ENCODE results near the gene ZNF469. TPM values are rescaled to one million over a fixed set of nuclear protein-coding genes. Genes with fewer than 3 reads are reported as not detected.
A peak's percentile ranks its signal among the peaks of the same experiment; 100 is the strongest.

Gene ZNF469
- 10 to 100 TPM in 1 of 4 donors, 1 to 10 TPM in 1, under 1 TPM in 2; 0.74 to 10.9 (median 0.93) TPM for total RNA-seq

- ATAC-seq (ENCODE audit: low FRiP score) (peak; percentile 12), DNase-seq (ENCODE audit: low spot score) (no peak)
- TF ChIP-seq CTCF (IDR thresholded peaks at IDR 0.05): no peak
Measured at GRCh38 chr16:88382491-88383400, at the start of gene ZNF469. TSS of gene ZNF469 (plus strand) at chr16:88382959. CDS start at chr16:88427471, 44,512 bp downstream.

GRCh38 chr16:88333848-88334777, 48.6 kb upstream of the ZNF469 start:
- no peak for TF ChIP-seq CTCF (IDR thresholded peaks at IDR 0.05)
- no peak for DNase-seq (ENCODE audit: low spot score)
- ATAC-seq (ENCODE audit: low FRiP score): no peak

- DNase-seq (ENCODE audit: low spot score) (no peak), ATAC-seq (ENCODE audit: low FRiP score) (no peak)
- TF ChIP-seq CTCF (IDR thresholded peaks at IDR 0.05): no peak
Measured at GRCh38 chr16:88334778-88335720, 47.7 kb upstream of the ZNF469 start.

GRCh38 chr16:88337021-88337420, 45.7 kb upstream of the ZNF469 start:
- ATAC-seq (ENCODE audit: low FRiP score) (no peak), DNase-seq (ENCODE audit: low spot score) (no peak)
- TF ChIP-seq CTCF (IDR thresholded peaks at IDR 0.05): no peak

- no peak for ATAC-seq (ENCODE audit: low FRiP score)
- no peak for TF ChIP-seq CTCF (IDR thresholded peaks at IDR 0.05)
- no peak for DNase-seq (ENCODE audit: low spot score)
Measured at GRCh38 chr16:88337538-88337937, 45.2 kb upstream of the ZNF469 start.

GRCh38 chr16:88338111-88338510, 44.6 kb upstream of the ZNF469 start:
- ATAC-seq (ENCODE audit: low FRiP score) (no peak), DNase-seq (ENCODE audit: low spot score) (no peak)
- no peak for TF ChIP-seq CTCF (IDR thresholded peaks at IDR 0.05)

Measured in omental fat pad (tissue), 4 donors.